ENCODE measurements around the gene SUFU. TPM values are rescaled to one million over a fixed set of nuclear protein-coding genes. Genes with fewer than 3 reads are reported as not detected.

The SUFU gene
- total and polyA plus RNA-seq, 2 of the 13 experiments (the other 11 are each of a cell fraction or from before 2014, with no cell fraction given), result 2.9 to 5.5 TPM

- TF ChIP-seq ZNF646 (CRISPR knock-in tag; IDR thresholded peaks at IDR 0.05), result no peak
- no peak for TF ChIP-seq ZNF367 (CRISPR knock-in tag; IDR thresholded peaks at IDR 0.05; ENCODE audit: borderline replicate concordance)
- peak; percentile 71 for TF ChIP-seq ZNF687 (CRISPR knock-in tag; IDR thresholded peaks at IDR 0.05)
- no peak for TF ChIP-seq IRF1 (CRISPR knock-in tag; IDR thresholded peaks at IDR 0.05; ENCODE audit: low read depth)
- TF ChIP-seq RFX1 (IDR thresholded peaks at IDR 0.05), result no peak
- TF ChIP-seq ZFY (CRISPR knock-in tag; IDR thresholded peaks at IDR 0.05), result peak; percentile 34; the same call in 1 of the 2 replicates
- TF ChIP-seq PAX8 (CRISPR knock-in tag; IDR thresholded peaks at IDR 0.05; ENCODE audit: borderline replicate concordance), result no peak
Observed at GRCh38 chr10:102593074-102593803, 89.5 kb downstream of the SUFU start (continued).

All from HepG2 (cell line).